K562 (cell line): ENCODE data around the gene KCNC3. TPM values are rescaled to one million over a fixed set of nuclear protein-coding genes. Genes with fewer than 3 reads are reported as not detected.

Source experiments
- FOXA1 ChIP-seq: fragments of 450-650 bp; IDR thresholded peaks from 2 replicates; pipeline ENCODE4 v1.6.1; 2016; ENCODE audit warnings: mild to moderate bottlenecking, borderline replicate concordance
- GATA2 ChIP-seq: sonication (generic); formaldehyde crosslinking; IDR thresholded peaks from 2 replicates; pipeline ENCODE4 v1.4.0; 2020; ENCODE audit warnings: mild to moderate bottlenecking, missing genetic modification reagents
- GTF2E2 ChIP-seq: fragments of 200-800 bp; sonication (Bioruptor generic); IDR thresholded peaks from 2 replicates; pipeline ENCODE4 v1.6.1; 2016; ENCODE audit warnings: missing genetic modification characterization, missing compliant biosample characterization
- L3MBTL2 ChIP-seq: fragments of 450-650 bp; IDR thresholded peaks from 2 replicates; pipeline ENCODE4 v1.6.1; 2016; ENCODE audit warnings: mild to moderate bottlenecking, moderate library complexity
- MAZ ChIP-seq, 2 experiments: fragments of 450-650 bp in 1 of 2; sonication (generic) in 1 of 2; formaldehyde crosslinking; IDR thresholded peaks in 1 of 2; conservative IDR thresholded peaks in 1 of 2; 2 replicates each; pipeline versions ENCODE4 v1.4.0 to v1.5.0; 2020; ENCODE audit warnings: mild to moderate bottlenecking in 1 of 2, missing genetic modification reagents in 1 of 2
- MEF2D ChIP-seq: conservative IDR thresholded peaks from 2 replicates; pipeline ENCODE4 v1.6.1; 2016; ENCODE audit warnings: low read depth, missing genetic modification characterization, missing compliant biosample characterization
- PPARD ChIP-seq: fragments of 250-450 bp; sonication (Bioruptor Pico); IDR thresholded peaks from 2 replicates; pipeline ENCODE4 v1.8.0; 2022; ENCODE audit warnings: inconsistent platforms, mild to moderate bottlenecking, moderate library complexity
- PURB ChIP-seq: sonication (generic); formaldehyde crosslinking; IDR thresholded peaks from 2 replicates; pipeline ENCODE4 v1.9.0; 2021; ENCODE audit warnings: low read depth, mild to moderate bottlenecking, missing genetic modification reagents
- TRIM24 ChIP-seq, 2 experiments: fragments of 450-650 bp; IDR thresholded peaks; 2 replicates each; pipeline ENCODE4 v1.6.1; 2016
- ZNF197 ChIP-seq: fragments of 200-800 bp; sonication (Bioruptor generic); IDR thresholded peaks from 2 replicates; pipeline ENCODE4 v1.6.1; 2016; ENCODE audit warnings: low read depth, missing genetic modification characterization, missing compliant biosample characterization
- ZNF253 ChIP-seq: fragments of 250-450 bp; sonication (Bioruptor Pico); conservative IDR thresholded peaks from 2 replicates; pipeline ENCODE4 v1.6.1; 2021; ENCODE audit warnings: mild to moderate bottlenecking
- ZNF436 ChIP-seq: fragments of 250-450, 450-650 bp; sonication (Bioruptor Pico); formaldehyde crosslinking; IDR thresholded peaks from 2 replicates; pipeline ENCODE4 v1.7.0; 2020; ENCODE audit warnings: mild to moderate bottlenecking
- polyA plus RNA-seq, 8 experiments: library from polyadenylated mRNA; depleted of rRNA in 4 of 8; stranded (reverse) in 5 of 8; unstranded in 3 of 8; fragments of >200 nt; fragmentation: Nextera tagmentation in 2 of 8; fragmentation: Illumina TruSeq in 1 of 8; extraction: Ambion mirVana in 2 of 8; extraction: Trizol in 1 of 8; gene quantifications; 2 replicates each; pipeline versions ENCODE4 v1.2.1 to v1.2.3, GENCODE V29; 2011 to 2014; ENCODE audit warnings: inconsistent platforms in 1 of 8, missing spikeins in 1 of 8
- total RNA-seq, 7 experiments: library from RNA; depleted of rRNA in 6 of 7; stranded (reverse); fragments of >200 nt in 6 of 7; fragmentation: Illumina TruSeq in 2 of 7; extraction: Trizol in 2 of 7; gene quantifications; 2 replicates each; pipeline versions ENCODE4 v1.2.1 to v1.2.3, GENCODE V29; 2011 to 2021; ENCODE audit warnings: low replicate concordance in 1 of 7
- TF ChIP-seq, protein P1 (sequence below), 3 experiments: fragments of 200-800 bp in 1 of 3; fragments of 250-450 bp in 1 of 3; fragments of 450-650 bp in 1 of 3; sonication (Bioruptor Pico) in 1 of 3; sonication (Bioruptor generic) in 1 of 3; formaldehyde crosslinking in 1 of 3; IDR thresholded peaks; 2 replicates each; pipeline versions ENCODE4 v1.6.1 to v1.8.0; 2016 to 2022; ENCODE audit warnings: mild to moderate bottlenecking in 2 of 3, missing genetic modification characterization in 2 of 3, missing compliant biosample characterization in 1 of 3, moderate library complexity in 1 of 3
- TF ChIP-seq, protein P2 (sequence below): fragments of 450-650 bp; formaldehyde crosslinking; conservative IDR thresholded peaks from 2 replicates; pipeline ENCODE4 v1.4.0; 2022; ENCODE audit warnings: mild to moderate bottlenecking, missing genetic modification characterization
- TF ChIP-seq, protein P3 (sequence below): sonication (generic); formaldehyde crosslinking; IDR thresholded peaks from 2 replicates; pipeline ENCODE4 v1.8.0; 2023; ENCODE audit warnings: missing genetic modification reagents, mild to moderate bottlenecking, borderline replicate concordance
- TF ChIP-seq, protein P4 (sequence below): sonication (generic); formaldehyde crosslinking; IDR thresholded peaks from 2 replicates; pipeline ENCODE4 v1.8.0; 2022; ENCODE audit warnings: missing genetic modification reagents, mild to moderate bottlenecking, moderate library complexity, borderline replicate concordance

KCNC3 gene
- total and polyA plus RNA-seq, 9 of the 15 experiments (the other 6 are each of a cell fraction or from before 2014, with no cell fraction given) = 0.03 to 26.2 (median 2.0) TPM

DNA sequence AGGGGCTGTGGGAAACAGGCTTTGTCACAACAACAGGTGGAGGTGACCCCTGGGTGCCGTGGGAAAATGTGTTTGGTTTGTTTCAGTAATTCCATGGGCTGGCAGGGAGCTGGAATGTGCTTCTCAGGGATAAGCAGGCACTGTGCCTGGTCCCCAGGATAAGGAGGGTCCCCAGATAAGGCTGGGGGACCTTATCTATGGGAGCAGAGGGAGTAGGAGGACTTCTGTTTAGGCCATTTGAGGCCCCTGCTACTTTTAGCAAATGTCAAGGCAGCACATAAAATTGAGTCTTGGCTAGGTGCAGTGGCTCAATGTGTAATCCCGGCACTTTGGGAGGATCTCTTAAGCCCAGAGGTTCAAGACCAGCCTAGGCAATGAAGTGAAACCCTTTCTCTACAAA is 59.5 kb downstream of the KCNC3 start (continued):
- TF ChIP-seq, protein P1, sequence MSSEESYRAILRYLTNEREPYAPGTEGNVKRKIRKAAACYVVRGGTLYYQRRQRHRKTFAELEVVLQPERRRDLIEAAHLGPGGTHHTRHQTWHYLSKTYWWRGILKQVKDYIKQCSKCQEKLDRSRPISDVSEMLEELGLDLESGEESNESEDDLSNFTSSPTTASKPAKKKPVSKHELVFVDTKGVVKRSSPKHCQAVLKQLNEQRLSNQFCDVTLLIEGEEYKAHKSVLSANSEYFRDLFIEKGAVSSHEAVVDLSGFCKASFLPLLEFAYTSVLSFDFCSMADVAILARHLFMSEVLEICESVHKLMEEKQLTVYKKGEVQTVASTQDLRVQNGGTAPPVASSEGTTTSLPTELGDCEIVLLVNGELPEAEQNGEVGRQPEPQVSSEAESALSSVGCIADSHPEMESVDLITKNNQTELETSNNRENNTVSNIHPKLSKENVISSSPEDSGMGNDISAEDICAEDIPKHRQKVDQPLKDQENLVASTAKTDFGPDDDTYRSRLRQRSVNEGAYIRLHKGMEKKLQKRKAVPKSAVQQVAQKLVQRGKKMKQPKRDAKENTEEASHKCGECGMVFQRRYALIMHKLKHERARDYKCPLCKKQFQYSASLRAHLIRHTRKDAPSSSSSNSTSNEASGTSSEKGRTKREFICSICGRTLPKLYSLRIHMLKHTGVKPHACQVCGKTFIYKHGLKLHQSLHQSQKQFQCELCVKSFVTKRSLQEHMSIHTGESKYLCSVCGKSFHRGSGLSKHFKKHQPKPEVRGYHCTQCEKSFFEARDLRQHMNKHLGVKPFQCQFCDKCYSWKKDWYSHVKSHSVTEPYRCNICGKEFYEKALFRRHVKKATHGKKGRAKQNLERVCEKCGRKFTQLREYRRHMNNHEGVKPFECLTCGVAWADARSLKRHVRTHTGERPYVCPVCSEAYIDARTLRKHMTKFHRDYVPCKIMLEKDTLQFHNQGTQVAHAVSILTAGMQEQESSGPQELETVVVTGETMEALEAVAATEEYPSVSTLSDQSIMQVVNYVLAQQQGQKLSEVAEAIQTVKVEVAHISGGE (CRISPR knock-in tag; IDR thresholded peaks at IDR 0.05) = peak in 1 of 3 experiments; percentile 81; a peak in 2 of 6 replicates
- 0 out of 2 replicates have a peak, but pooled peaks have one; percentile 25 for TF ChIP-seq ZNF436 (CRISPR knock-in tag)
- TF ChIP-seq, protein P2, sequence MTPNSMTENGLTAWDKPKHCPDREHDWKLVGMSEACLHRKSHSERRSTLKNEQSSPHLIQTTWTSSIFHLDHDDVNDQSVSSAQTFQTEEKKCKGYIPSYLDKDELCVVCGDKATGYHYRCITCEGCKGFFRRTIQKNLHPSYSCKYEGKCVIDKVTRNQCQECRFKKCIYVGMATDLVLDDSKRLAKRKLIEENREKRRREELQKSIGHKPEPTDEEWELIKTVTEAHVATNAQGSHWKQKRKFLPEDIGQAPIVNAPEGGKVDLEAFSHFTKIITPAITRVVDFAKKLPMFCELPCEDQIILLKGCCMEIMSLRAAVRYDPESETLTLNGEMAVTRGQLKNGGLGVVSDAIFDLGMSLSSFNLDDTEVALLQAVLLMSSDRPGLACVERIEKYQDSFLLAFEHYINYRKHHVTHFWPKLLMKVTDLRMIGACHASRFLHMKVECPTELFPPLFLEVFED (CRISPR knock-in tag) = 0 out of 2 replicates have a peak, but pooled peaks have one; percentile 51
- peak; percentile 36; the same call in 1 of the 2 replicates for TF ChIP-seq GTF2E2 (tag)
- TF ChIP-seq L3MBTL2 = peak; percentile 39; the same call in 1 of the 2 replicates
- no peak for TF ChIP-seq PPARD
- TF ChIP-seq, protein P3, sequence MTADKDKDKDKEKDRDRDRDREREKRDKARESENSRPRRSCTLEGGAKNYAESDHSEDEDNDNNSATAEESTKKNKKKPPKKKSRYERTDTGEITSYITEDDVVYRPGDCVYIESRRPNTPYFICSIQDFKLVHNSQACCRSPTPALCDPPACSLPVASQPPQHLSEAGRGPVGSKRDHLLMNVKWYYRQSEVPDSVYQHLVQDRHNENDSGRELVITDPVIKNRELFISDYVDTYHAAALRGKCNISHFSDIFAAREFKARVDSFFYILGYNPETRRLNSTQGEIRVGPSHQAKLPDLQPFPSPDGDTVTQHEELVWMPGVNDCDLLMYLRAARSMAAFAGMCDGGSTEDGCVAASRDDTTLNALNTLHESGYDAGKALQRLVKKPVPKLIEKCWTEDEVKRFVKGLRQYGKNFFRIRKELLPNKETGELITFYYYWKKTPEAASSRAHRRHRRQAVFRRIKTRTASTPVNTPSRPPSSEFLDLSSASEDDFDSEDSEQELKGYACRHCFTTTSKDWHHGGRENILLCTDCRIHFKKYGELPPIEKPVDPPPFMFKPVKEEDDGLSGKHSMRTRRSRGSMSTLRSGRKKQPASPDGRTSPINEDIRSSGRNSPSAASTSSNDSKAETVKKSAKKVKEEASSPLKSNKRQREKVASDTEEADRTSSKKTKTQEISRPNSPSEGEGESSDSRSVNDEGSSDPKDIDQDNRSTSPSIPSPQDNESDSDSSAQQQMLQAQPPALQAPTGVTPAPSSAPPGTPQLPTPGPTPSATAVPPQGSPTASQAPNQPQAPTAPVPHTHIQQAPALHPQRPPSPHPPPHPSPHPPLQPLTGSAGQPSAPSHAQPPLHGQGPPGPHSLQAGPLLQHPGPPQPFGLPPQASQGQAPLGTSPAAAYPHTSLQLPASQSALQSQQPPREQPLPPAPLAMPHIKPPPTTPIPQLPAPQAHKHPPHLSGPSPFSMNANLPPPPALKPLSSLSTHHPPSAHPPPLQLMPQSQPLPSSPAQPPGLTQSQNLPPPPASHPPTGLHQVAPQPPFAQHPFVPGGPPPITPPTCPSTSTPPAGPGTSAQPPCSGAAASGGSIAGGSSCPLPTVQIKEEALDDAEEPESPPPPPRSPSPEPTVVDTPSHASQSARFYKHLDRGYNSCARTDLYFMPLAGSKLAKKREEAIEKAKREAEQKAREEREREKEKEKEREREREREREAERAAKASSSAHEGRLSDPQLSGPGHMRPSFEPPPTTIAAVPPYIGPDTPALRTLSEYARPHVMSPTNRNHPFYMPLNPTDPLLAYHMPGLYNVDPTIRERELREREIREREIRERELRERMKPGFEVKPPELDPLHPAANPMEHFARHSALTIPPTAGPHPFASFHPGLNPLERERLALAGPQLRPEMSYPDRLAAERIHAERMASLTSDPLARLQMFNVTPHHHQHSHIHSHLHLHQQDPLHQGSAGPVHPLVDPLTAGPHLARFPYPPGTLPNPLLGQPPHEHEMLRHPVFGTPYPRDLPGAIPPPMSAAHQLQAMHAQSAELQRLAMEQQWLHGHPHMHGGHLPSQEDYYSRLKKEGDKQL (CRISPR knock-in tag) = 0 out of 2 replicates have a peak, but pooled peaks have one; percentile 91
- TF ChIP-seq, protein P4, sequence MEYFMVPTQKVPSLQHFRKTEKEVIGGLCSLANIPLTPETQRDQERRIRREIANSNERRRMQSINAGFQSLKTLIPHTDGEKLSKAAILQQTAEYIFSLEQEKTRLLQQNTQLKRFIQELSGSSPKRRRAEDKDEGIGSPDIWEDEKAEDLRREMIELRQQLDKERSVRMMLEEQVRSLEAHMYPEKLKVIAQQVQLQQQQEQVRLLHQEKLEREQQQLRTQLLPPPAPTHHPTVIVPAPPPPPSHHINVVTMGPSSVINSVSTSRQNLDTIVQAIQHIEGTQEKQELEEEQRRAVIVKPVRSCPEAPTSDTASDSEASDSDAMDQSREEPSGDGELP = peak; percentile 72; the same call in 1 of the 2 replicates
- no peak for TF ChIP-seq ZNF253 (CRISPR knock-in tag)
- TF ChIP-seq MEF2D = peak; percentile 63; the same call in 1 of the 2 replicates
- peak; percentile 92 to 96 for TF ChIP-seq TRIM24 (IDR thresholded peaks at IDR 0.05)
- TF ChIP-seq FOXA1 = no peak
- 0 out of 2 replicates have a peak, but pooled peaks have one; percentile 51 for TF ChIP-seq ZNF197
- TF ChIP-seq PURB (CRISPR knock-in tag) = no peak
- TF ChIP-seq GATA2 (CRISPR knock-in tag) = peak; percentile 97
- TF ChIP-seq MAZ (CRISPR knock-in tag; conservative IDR thresholded peaks at IDR 0.05 in 1 of 2, IDR thresholded peaks at IDR 0.05 in 1 of 2) = peak in 1 of 2 experiments; percentile 69; a peak in 2 of 4 replicates
